Renal cortical epithelial cell (primary cell): Measurements from ENCODE around the gene RXRA. TPM values are rescaled to one million over a fixed set of nuclear protein-coding genes. Genes with fewer than 3 reads are reported as not detected.

ENCODE experiments used
- DNase-seq: peaks from one replicate; pipeline ENCODE4 v3.0.0-alpha.2; 2011; ENCODE audit warnings: low read depth
- total RNA-seq: library from RNA; depleted of rRNA; stranded (reverse); fragments of >200 nt; gene quantifications from 2 replicates; pipeline ENCODE4 v1.2.3, GENCODE V29; 2014

Gene RXRA
- total RNA-seq, 1 donor from 2014 or later = 26.5 TPM

GRCh38 chr9:134336924-134337323 is 10.7 kb downstream of the RXRA start:
- no peak for DNase-seq

- no peak for DNase-seq
Observed at GRCh38 chr9:134337469-134337868, 11.2 kb downstream of the RXRA start.

GRCh38 chr9:134338394-134339182 is 12.3 kb downstream of the RXRA start:
- no peak for DNase-seq

- DNase-seq = no peak
Observed at GRCh38 chr9:134339183-134339806, 13.0 kb downstream of the RXRA start.

GRCh38 chr9:134340475-134341160 is 14.4 kb downstream of the RXRA start:
- no peak for DNase-seq

- no peak for DNase-seq
Observed at GRCh38 chr9:134341306-134341705, 15.1 kb downstream of the RXRA start.

GRCh38 chr9:134341929-134342745 is 15.9 kb downstream of the RXRA start:
- DNase-seq = no peak

- no peak for DNase-seq
Observed at GRCh38 chr9:134342746-134343115, 16.5 kb downstream of the RXRA start.

- no peak for DNase-seq
Observed at GRCh38 chr9:134343637-134344036, 17.4 kb downstream of the RXRA start.

- no peak for DNase-seq
Observed at GRCh38 chr9:134344068-134344799, 18.0 kb downstream of the RXRA start.

GRCh38 chr9:134344800-134345310 is 18.6 kb downstream of the RXRA start:
- no peak for DNase-seq

- DNase-seq = no peak
Observed at GRCh38 chr9:134345737-134346136, 19.5 kb downstream of the RXRA start.

- no peak for DNase-seq
Observed at GRCh38 chr9:134346151-134346550, 19.9 kb downstream of the RXRA start.

- DNase-seq = no peak
Observed at GRCh38 chr9:134346840-134347583, 20.8 kb downstream of the RXRA start.

- no peak for DNase-seq
Observed at GRCh38 chr9:134347996-134348395, 21.7 kb downstream of the RXRA start.

- DNase-seq = no peak
Observed at GRCh38 chr9:134348404-134349155, 22.3 kb downstream of the RXRA start.

- no peak for DNase-seq
Observed at GRCh38 chr9:134349936-134350335, 23.7 kb downstream of the RXRA start.

GRCh38 chr9:134350416-134350994 is 24.2 kb downstream of the RXRA start:
- DNase-seq = no peak

GRCh38 chr9:134351606-134352176 is 25.4 kb downstream of the RXRA start:
- DNase-seq = no peak
